MM.1S (cell line): ENCODE measurements around the gene CBR3.
"Not testable (repeated sequence)": the region's sequence is repeated elsewhere in the genome, so short reads cannot be mapped to it uniquely, and the experiment has no call there.

ENCODE experiments used
- DNase-seq: peaks from one replicate; pipeline ENCODE4 v3.0.0-alpha.2; 2015
- H2AFZ ChIP-seq: fragments of 300-600 bp; sonication (generic); 2 replicates; pipeline ENCODE4 v1.6.0; 2016; ENCODE audit warnings: antibody characterized with exemption, low read length
- H3F3A ChIP-seq: fragments of 300-600 bp; sonication (generic); 2 replicates; pipeline ENCODE4 v1.6.1; 2016; ENCODE audit warnings: mild to moderate bottlenecking, antibody characterized with exemption, low read length, moderate library complexity, mixed read lengths; ENCODE audit not compliant: insufficient read depth
- H3K27ac ChIP-seq: fragments of 300-600 bp; sonication (generic); 2 replicates; pipeline ENCODE4 v1.5.1; 2016; ENCODE audit warnings: mild to moderate bottlenecking, low read length
- H3K27me3 ChIP-seq: fragments of 300-600 bp; sonication (generic); replicated peaks from 2 replicates; pipeline ENCODE4 v1.6.0; 2016; ENCODE audit warnings: low read length; ENCODE audit not compliant: insufficient read depth
- H3K36me3 ChIP-seq: fragments of 300-600 bp; sonication (generic); replicated peaks from 2 replicates; pipeline ENCODE4 v1.6.1; 2016; ENCODE audit warnings: mild to moderate bottlenecking, low read length, mixed read lengths; ENCODE audit not compliant: insufficient read depth
- H3K4me1 ChIP-seq: fragments of 300-600 bp; sonication (generic); 2 replicates; pipeline ENCODE4 v1.6.1; 2016; ENCODE audit warnings: low read length, mixed read lengths
- H3K4me2 ChIP-seq: fragments of 300-600 bp; sonication (generic); 2 replicates; pipeline ENCODE4 v1.6.0; 2016; ENCODE audit warnings: low read depth, low read length
- H3K4me3 ChIP-seq: fragments of 300-600 bp; sonication (generic); 2 replicates; pipeline ENCODE4 v1.5.1; 2016; ENCODE audit warnings: low read length, mixed read lengths
- H3K79me2 ChIP-seq: fragments of 300-600 bp; sonication (generic); 2 replicates; pipeline ENCODE4 v1.6.1; 2016; ENCODE audit warnings: mixed run types, low read length, mixed read lengths
- H3K9ac ChIP-seq: fragments of 300-600 bp; sonication (generic); 2 replicates; pipeline ENCODE4 v1.6.1; 2016; ENCODE audit warnings: low read length, mixed read lengths
- H3K9me2 ChIP-seq: fragments of 300-600 bp; sonication (generic); replicated peaks from 2 replicates; pipeline ENCODE4 v1.6.1; 2016; ENCODE audit warnings: mild to moderate bottlenecking, low read length, mixed read lengths; ENCODE audit not compliant: insufficient read depth
- H3K9me3 ChIP-seq: fragments of 300-600 bp; sonication (generic); replicated peaks from 2 replicates; pipeline ENCODE4 v1.6.1; 2016; ENCODE audit warnings: mild to moderate bottlenecking, low read length, mixed read lengths; ENCODE audit not compliant: insufficient read depth
- H4K20me1 ChIP-seq: fragments of 300-600 bp; sonication (generic); 2 replicates; pipeline ENCODE4 v1.6.1; 2016; ENCODE audit warnings: mild to moderate bottlenecking, low read length, moderate library complexity, mixed read lengths; ENCODE audit not compliant: insufficient read depth
- CTCF ChIP-seq: fragments of 300-600 bp; sonication (generic); IDR thresholded peaks from 2 replicates; pipeline ENCODE4 v1.5.1; 2016; ENCODE audit warnings: antibody characterized with exemption, low read length, mixed read lengths
- EZH2 ChIP-seq: fragments of 300-600 bp; sonication (generic); optimal IDR thresholded peaks from 2 replicates; pipeline ENCODE3; 2017; ENCODE audit warnings: low read depth, mild to moderate bottlenecking, antibody characterized with exemption, low read length, mixed read lengths
- EZH2phosphoT487 ChIP-seq: fragments of 300-600 bp; sonication (generic); IDR thresholded peaks from 2 replicates; pipeline ENCODE4 v1.6.1; 2018; ENCODE audit warnings: antibody characterized with exemption, low read length

Gene CBR3

GRCh38 chr21:36132696-36133095 lies 2.2 kb upstream of the CBR3 start:
- H3K9me2 ChIP-seq, result no peaks in the 10 kb centered on the region
- no peaks in the 10 kb centered on the region for H3K36me3 ChIP-seq
- no peak for DNase-seq
- no peaks in the 10 kb centered on the region for H3K9me3 ChIP-seq
- H3K27me3 ChIP-seq, result peaks cover 16% of the 10 kb centered on the region; the same call in 1 of the 2 replicates
- H3F3A ChIP-seq, result peaks cover 21% of the 10 kb centered on the region
- no peak overlapping the region for H3K9ac ChIP-seq
- H3K4me1 ChIP-seq, result peaks cover 12% of the 10 kb centered on the region; the same call in 1 of the 2 replicates
- no peak overlapping the region for H3K27ac ChIP-seq
- no peaks in the 10 kb centered on the region for H3K79me2 ChIP-seq
- no peak for TF ChIP-seq EZH2phosphoT487
- no peak for TF ChIP-seq EZH2
- TF ChIP-seq CTCF, result no peak
- H3K4me3 ChIP-seq, result no peak overlapping the region
- H4K20me1 ChIP-seq, result no peaks in the 10 kb centered on the region
- no peak overlapping the region for H3K4me2 ChIP-seq
- H2AFZ ChIP-seq, result no peak overlapping the region

- H3K9ac ChIP-seq, result peak overlapping the region; percentile 65
- peaks cover 12% of the 10 kb centered on the region; the same call in 1 of the 2 replicates for H3K4me1 ChIP-seq
- H3K9me2 ChIP-seq, result no peaks in the 10 kb centered on the region
- H3K27ac ChIP-seq, result peak overlapping the region; percentile 45; the same call in 1 of the 2 replicates
- peak overlapping the region; percentile 96 for H3K4me2 ChIP-seq
- H3K36me3 ChIP-seq, result no peaks in the 10 kb centered on the region
- peak overlapping the region; percentile 79 for H3K4me3 ChIP-seq
- H2AFZ ChIP-seq, result peak overlapping the region; percentile 92
- no peak for TF ChIP-seq CTCF
- TF ChIP-seq EZH2, result no peak
- TF ChIP-seq EZH2phosphoT487, result no peak
- no peaks in the 10 kb centered on the region for H3K79me2 ChIP-seq
- peaks cover 21% of the 10 kb centered on the region for H3F3A ChIP-seq
- peak; percentile 84 for DNase-seq
- no peaks in the 10 kb centered on the region for H4K20me1 ChIP-seq
- H3K9me3 ChIP-seq, result no peaks in the 10 kb centered on the region
- peaks cover 16% of the 10 kb centered on the region; the same call in 1 of the 2 replicates for H3K27me3 ChIP-seq
Measured at GRCh38 chr21:36135391-36136102, 668 bp downstream of the CBR3 start.

GRCh38 chr21:36139791-36140190 lies 4.9 kb downstream of the CBR3 start:
- H3K4me2 ChIP-seq, H3K9me3 ChIP-seq, H3K4me3 ChIP-seq, H3K4me1 ChIP-seq, H3K9me2 ChIP-seq, H4K20me1 ChIP-seq, H3K27me3 ChIP-seq, H3K9ac ChIP-seq, H3K36me3 ChIP-seq, DNase-seq, H3K79me2 ChIP-seq, H3K27ac ChIP-seq, H2AFZ ChIP-seq: not testable (repeated sequence)
- H3F3A ChIP-seq, result peaks cover 15% of the 10 kb centered on the region

- Histone ChIP-seq H3K27me3 (no peaks in the 10 kb centered on the region), H3K4me2 (peak overlapping the region; percentile 17), H3K9me3 (no peaks in the 10 kb centered on the region), H3K4me1 (peaks cover 4% of the 10 kb centered on the region; the same call in 1 of the 2 replicates), H3K79me2 (no peaks in the 10 kb centered on the region), H2AFZ (0 out of 2 replicates have a peak overlapping the region, but pooled peaks have one; percentile 34), H3K9me2 (no peaks in the 10 kb centered on the region), H3K9ac (no peak overlapping the region), H3K4me3 (no peak overlapping the region), H4K20me1 (no peaks in the 10 kb centered on the region), H3K36me3 (no peaks in the 10 kb centered on the region), H3F3A (no peaks in the 10 kb centered on the region), H3K27ac (no peak overlapping the region)
- peak; percentile 99 for TF ChIP-seq CTCF
- TF ChIP-seq EZH2, result no peak
- peak; percentile 100 for DNase-seq
Measured at GRCh38 chr21:36141513-36141925, 6.6 kb downstream of the CBR3 start.

- DNase-seq, H3K9me2 ChIP-seq, H3K9ac ChIP-seq, H3K4me1 ChIP-seq, H3K4me2 ChIP-seq, H3K4me3 ChIP-seq, H3K9me3 ChIP-seq, H2AFZ ChIP-seq, H3K27me3 ChIP-seq, H4K20me1 ChIP-seq, H3K36me3 ChIP-seq, H3K27ac ChIP-seq, H3K79me2 ChIP-seq, H3F3A ChIP-seq: not testable (repeated sequence)
Measured at GRCh38 chr21:36144233-36144632, 9.4 kb downstream of the CBR3 start.
